Measurements from ENCODE around the gene PCMTD2.

The PCMTD2 gene

GRCh38 chr20:64261138-64261537, 5.6 kb downstream of the PCMTD2 start:
- H3K4me3 ChIP-seq (ENCODE audit: control insufficient read depth, low read depth, low read length): no peak overlapping the region
- TF ChIP-seq CTCF (conservative IDR thresholded peaks at IDR 0.05; ENCODE audit: control insufficient read depth, insufficient read depth, low read depth, low read length): no peak
- peak; percentile 56 for DNase-seq (ENCODE audit: low read depth)

GRCh38 chr20:64264091-64264490, 8.5 kb downstream of the PCMTD2 start:
- no peak overlapping the region for H3K4me3 ChIP-seq (ENCODE audit: control insufficient read depth, low read depth, low read length)
- DNase-seq (ENCODE audit: low read depth): no peak
- TF ChIP-seq CTCF (conservative IDR thresholded peaks at IDR 0.05; ENCODE audit: control insufficient read depth, insufficient read depth, low read depth, low read length): no peak

- DNase-seq (ENCODE audit: low read depth): no peak
- H3K4me3 ChIP-seq (ENCODE audit: control insufficient read depth, low read depth, low read length): no peak overlapping the region
- TF ChIP-seq CTCF (conservative IDR thresholded peaks at IDR 0.05; ENCODE audit: control insufficient read depth, insufficient read depth, low read depth, low read length): no peak
Observed at GRCh38 chr20:64265201-64265600, 9.7 kb downstream of the PCMTD2 start.

GRCh38 chr20:64266988-64267387, 11.4 kb downstream of the PCMTD2 start:
- TF ChIP-seq CTCF (conservative IDR thresholded peaks at IDR 0.05; ENCODE audit: control insufficient read depth, insufficient read depth, low read depth, low read length): no peak
- no peak for DNase-seq (ENCODE audit: low read depth)
- H3K4me3 ChIP-seq (ENCODE audit: control insufficient read depth, low read depth, low read length): no peak overlapping the region

- no peak overlapping the region for H3K4me3 ChIP-seq (ENCODE audit: control insufficient read depth, low read depth, low read length)
- DNase-seq (ENCODE audit: low read depth): no peak
- TF ChIP-seq CTCF (conservative IDR thresholded peaks at IDR 0.05; ENCODE audit: control insufficient read depth, insufficient read depth, low read depth, low read length): no peak
Observed at GRCh38 chr20:64268174-64268573, 12.6 kb downstream of the PCMTD2 start.

GRCh38 chr20:64269604-64270411, 14.3 kb downstream of the PCMTD2 start:
- no peak for TF ChIP-seq CTCF (conservative IDR thresholded peaks at IDR 0.05; ENCODE audit: control insufficient read depth, insufficient read depth, low read depth, low read length)

More at GRCh38 chr20:64269604-64270411, 14.3 kb downstream of the PCMTD2 start:
- DNase-seq (ENCODE audit: low read depth): no peak
- H3K4me3 ChIP-seq (ENCODE audit: control insufficient read depth, low read depth, low read length): no peak overlapping the region
